ENCODE results near the gene CMIP.

The CMIP gene

DNA sequence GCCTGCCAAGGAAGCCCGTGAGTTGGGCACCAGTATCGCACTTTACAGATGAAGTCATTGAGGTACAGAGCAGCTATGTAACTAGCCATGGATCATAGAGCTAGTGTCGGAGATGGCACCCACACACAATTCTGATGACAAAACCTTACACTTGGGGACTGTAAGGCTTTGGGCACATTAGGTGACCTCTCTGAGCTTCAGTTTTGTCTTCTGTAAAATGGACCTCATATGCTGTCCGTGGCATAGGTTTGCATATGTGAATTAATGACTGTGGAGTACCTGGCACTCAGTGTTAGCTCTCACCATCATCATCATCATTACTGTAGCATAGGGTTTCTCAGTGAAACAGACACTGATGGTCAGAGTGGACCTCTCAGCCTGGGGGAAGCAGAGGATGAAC is 50.3 kb downstream of the CMIP start:
- Histone ChIP-seq H2BK5ac (ENCODE audit: low read depth, low read length, poor library complexity, severe bottlenecking) (no peak overlapping the region), H3K14ac (ENCODE audit: low read length in 2 of 2) (no peak overlapping the region), H3K18ac (ENCODE audit: low read depth in 1 of 2, low read length in 2 of 2) (no peak overlapping the region), H3K79me1 (replicated peaks; ENCODE audit: low read length, poor library complexity, severe bottlenecking) (peaks cover 68% of the 10 kb centered on the region), H3K4me1 (ENCODE audit: control insufficient read depth, insufficient read depth, low read depth, low read length) (peaks cover 26% of the 10 kb centered on the region), H2BK120ac (ENCODE audit: low read depth, low read length) (no peak overlapping the region), H3K27me3 (ENCODE audit: control insufficient read depth in 1 of 2, insufficient read depth in 1 of 2, low read length in 2 of 2) (no peaks in the 10 kb centered on the region), H3K4me3 (ENCODE audit: insufficient read depth in 1 of 2, low read depth in 1 of 2, low read length in 2 of 2) (no peak overlapping the region), H3K9ac (ENCODE audit: low read length) (no peak overlapping the region), H3K4me2 (ENCODE audit: low read length, poor library complexity, severe bottlenecking) (no peak overlapping the region), H3K23ac (ENCODE audit: low read length in 2 of 2) (no peak overlapping the region), H3K36me3 (ENCODE audit: control insufficient read depth in 1 of 2, insufficient read depth in 2 of 2, low read depth in 1 of 2, low read length in 2 of 2) (peaks cover 0 to 13% of the 10 kb centered on the region in 2 experiments), H2BK15ac (ENCODE audit: low read depth, poor library complexity, severe bottlenecking) (peak overlapping the region; percentile 2), H2AFZ (ENCODE audit: low read depth, low read length) (no peak overlapping the region), H2BK12ac (ENCODE audit: low read length in 2 of 2) (no peak overlapping the region), H3K27ac (ENCODE audit: low read length, poor library complexity, severe bottlenecking) (no peak overlapping the region), H4K91ac (ENCODE audit: low read length) (no peak overlapping the region), H3K9me3 (ENCODE audit: control insufficient read depth, low read length) (no peaks in the 10 kb centered on the region), H2AK5ac (ENCODE audit: low read length, severe bottlenecking) (no peak overlapping the region), H3K4ac (ENCODE audit: low read depth in 1 of 2, low read length in 2 of 2) (no peak overlapping the region), H4K8ac (ENCODE audit: low read length) (no peak overlapping the region)
- DNase-seq = no peak
- WGBS = 100% methylated on average over 3 of the region's 4 CpGs

DNA sequence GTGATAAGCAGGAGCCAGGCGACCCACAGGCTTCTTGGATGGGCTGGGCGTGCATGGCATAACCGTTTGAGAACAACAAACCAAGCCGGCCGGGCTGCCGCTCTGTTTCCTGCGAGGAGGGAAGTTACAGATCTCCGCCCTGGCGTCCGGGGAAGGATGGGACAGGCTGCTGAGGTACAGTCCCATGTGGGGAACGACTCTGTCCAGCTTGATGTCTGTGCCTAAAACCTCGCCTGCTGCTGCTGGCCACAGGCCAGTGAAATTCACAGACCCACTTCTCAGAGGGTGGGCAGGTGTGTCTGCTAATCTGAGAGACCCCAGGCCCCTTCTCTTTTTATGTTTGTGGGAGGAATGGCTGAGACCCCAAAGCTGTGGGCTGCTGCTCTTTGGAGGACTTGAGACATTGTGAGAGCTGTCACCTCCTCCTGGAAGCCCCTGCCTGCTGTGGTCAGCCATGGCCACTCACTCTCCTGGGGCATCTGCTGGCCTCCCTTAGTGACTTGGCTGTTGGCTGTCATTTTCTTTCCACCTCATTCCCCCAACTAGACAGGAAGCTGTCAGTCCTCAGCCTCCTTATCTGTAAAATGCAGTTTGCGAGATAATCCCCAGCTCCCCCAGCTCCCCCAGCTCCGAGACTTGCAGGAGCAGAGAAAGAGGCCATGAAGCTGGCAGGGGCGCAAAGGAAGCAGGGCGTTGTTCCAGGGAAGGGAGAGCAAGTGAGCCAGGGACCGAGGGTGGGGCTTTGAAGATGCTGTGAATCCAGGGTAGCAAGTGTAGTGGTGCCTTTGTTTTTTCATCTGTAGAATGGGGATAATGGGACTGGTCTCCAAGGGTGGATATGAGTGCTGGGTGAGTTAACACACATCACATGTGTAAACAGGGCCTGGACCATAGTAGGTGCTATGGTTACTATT is 51.0 kb downstream of the CMIP start:
- H2BK5ac ChIP-seq (ENCODE audit: low read depth, low read length, poor library complexity, severe bottlenecking) = no peak overlapping the region
- no peaks in the 10 kb centered on the region for H3K27me3 ChIP-seq (ENCODE audit: control insufficient read depth in 1 of 2, insufficient read depth in 1 of 2, low read length in 2 of 2)
- 89% methylated on average over 17 of the region's 17 CpGs for WGBS
- H3K4ac ChIP-seq (ENCODE audit: low read depth in 1 of 2, low read length in 2 of 2) = no peak overlapping the region
- H2AFZ ChIP-seq (ENCODE audit: low read depth, low read length) = no peak overlapping the region
- no peak overlapping the region for H3K4me2 ChIP-seq (ENCODE audit: low read length, poor library complexity, severe bottlenecking)
- H3K9ac ChIP-seq (ENCODE audit: low read length) = no peak overlapping the region
- H4K8ac ChIP-seq (ENCODE audit: low read length) = no peak overlapping the region
- no peak overlapping the region for H2BK12ac ChIP-seq (ENCODE audit: low read length in 2 of 2)
- peak overlapping the region; percentile 18 for H4K91ac ChIP-seq (ENCODE audit: low read length)
- no peak overlapping the region for H3K4me3 ChIP-seq (ENCODE audit: insufficient read depth in 1 of 2, low read depth in 1 of 2, low read length in 2 of 2)
- DNase-seq = no peak
- peaks cover 0 to 13% of the 10 kb centered on the region in 2 experiments for H3K36me3 ChIP-seq (ENCODE audit: control insufficient read depth in 1 of 2, insufficient read depth in 2 of 2, low read depth in 1 of 2, low read length in 2 of 2)
- no peak overlapping the region for H3K27ac ChIP-seq (ENCODE audit: low read length, poor library complexity, severe bottlenecking)
- H3K79me1 ChIP-seq (replicated peaks; ENCODE audit: low read length, poor library complexity, severe bottlenecking) = peaks cover 67% of the 10 kb centered on the region
- no peak overlapping the region for H2BK120ac ChIP-seq (ENCODE audit: low read depth, low read length)
- peak overlapping the region; percentile 2 for H2BK15ac ChIP-seq (ENCODE audit: low read depth, poor library complexity, severe bottlenecking)
- no peak overlapping the region for H2AK5ac ChIP-seq (ENCODE audit: low read length, severe bottlenecking)
- H3K4me1 ChIP-seq (ENCODE audit: control insufficient read depth, insufficient read depth, low read depth, low read length) = peaks cover 25% of the 10 kb centered on the region
- no peaks in the 10 kb centered on the region for H3K9me3 ChIP-seq (ENCODE audit: control insufficient read depth, low read length)
- H3K23ac ChIP-seq (ENCODE audit: low read length in 2 of 2) = peak overlapping the region in 1 of 2 experiments; percentile 34
- H3K18ac ChIP-seq (ENCODE audit: low read depth in 1 of 2, low read length in 2 of 2) = no peak overlapping the region
- no peak overlapping the region for H3K14ac ChIP-seq (ENCODE audit: low read length in 2 of 2)

DNA sequence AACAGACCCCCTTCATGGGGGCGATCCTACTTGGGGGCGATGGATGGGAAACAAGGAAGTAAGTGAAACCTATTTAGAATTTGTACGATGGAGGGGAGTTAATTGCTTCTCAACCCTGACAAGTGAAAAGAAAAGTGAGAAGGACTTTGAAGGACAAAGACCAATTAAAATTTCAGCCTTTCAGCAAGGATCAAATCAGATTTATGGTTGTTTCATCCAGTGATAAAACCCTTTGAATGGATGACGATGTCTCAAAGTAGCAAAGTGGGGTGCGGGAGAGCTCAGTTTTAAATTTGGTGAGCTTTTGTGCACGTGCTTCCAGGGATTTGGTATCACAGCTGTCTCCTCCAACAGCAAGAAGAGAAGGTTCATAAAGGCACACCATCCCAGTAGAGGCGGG is 51.7 kb downstream of the CMIP start:
- Histone ChIP-seq H2BK15ac (ENCODE audit: low read depth, poor library complexity, severe bottlenecking) (no peak overlapping the region), H3K27me3 (ENCODE audit: control insufficient read depth in 1 of 2, insufficient read depth in 1 of 2, low read length in 2 of 2) (no peaks in the 10 kb centered on the region), H3K4me3 (ENCODE audit: insufficient read depth in 1 of 2, low read depth in 1 of 2, low read length in 2 of 2) (no peak overlapping the region), H3K4me1 (ENCODE audit: control insufficient read depth, insufficient read depth, low read depth, low read length) (peaks cover 28% of the 10 kb centered on the region), H2AK5ac (ENCODE audit: low read length, severe bottlenecking) (no peak overlapping the region), H4K8ac (ENCODE audit: low read length) (no peak overlapping the region), H2BK12ac (ENCODE audit: low read length in 2 of 2) (no peak overlapping the region), H3K18ac (ENCODE audit: low read depth in 1 of 2, low read length in 2 of 2) (no peak overlapping the region), H3K36me3 (ENCODE audit: control insufficient read depth in 1 of 2, insufficient read depth in 2 of 2, low read depth in 1 of 2, low read length in 2 of 2) (peaks cover 0 to 13% of the 10 kb centered on the region in 2 experiments), H2AFZ (ENCODE audit: low read depth, low read length) (no peak overlapping the region), H3K14ac (ENCODE audit: low read length in 2 of 2) (no peak overlapping the region), H2BK120ac (ENCODE audit: low read depth, low read length) (no peak overlapping the region), H3K4me2 (ENCODE audit: low read length, poor library complexity, severe bottlenecking) (no peak overlapping the region), H2BK5ac (ENCODE audit: low read depth, low read length, poor library complexity, severe bottlenecking) (no peak overlapping the region), H3K9ac (ENCODE audit: low read length) (no peak overlapping the region), H3K4ac (ENCODE audit: low read depth in 1 of 2, low read length in 2 of 2) (no peak overlapping the region), H3K79me1 (replicated peaks; ENCODE audit: low read length, poor library complexity, severe bottlenecking) (peaks cover 65% of the 10 kb centered on the region), H4K91ac (ENCODE audit: low read length) (no peak overlapping the region), H3K23ac (ENCODE audit: low read length in 2 of 2) (no peak overlapping the region), H3K27ac (ENCODE audit: low read length, poor library complexity, severe bottlenecking) (no peak overlapping the region), H3K9me3 (ENCODE audit: control insufficient read depth, low read length) (no peaks in the 10 kb centered on the region)
- 98% methylated on average over 7 of the region's 7 CpGs for WGBS
- DNase-seq = no peak

DNA sequence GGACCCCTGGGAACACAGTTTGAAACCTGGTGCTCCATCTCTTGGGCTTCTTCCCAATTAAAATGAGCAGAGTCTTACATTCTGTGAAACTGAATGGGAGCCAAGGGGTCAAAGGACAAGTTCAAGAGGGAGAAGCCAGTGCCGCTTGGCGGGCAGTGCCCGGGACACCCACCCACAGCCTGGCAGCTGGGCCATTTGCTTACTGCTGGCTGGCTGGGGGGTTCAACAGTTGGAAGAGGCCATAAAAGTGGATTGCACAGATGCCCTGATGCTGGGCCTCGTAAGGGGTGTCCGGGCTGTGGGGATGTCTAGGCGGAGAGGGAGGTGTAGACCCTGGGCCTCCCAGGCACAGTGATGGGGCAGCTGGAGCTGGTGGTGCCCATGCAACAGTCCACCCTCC is 52.1 kb downstream of the CMIP start:
- no peak overlapping the region for H3K4me2 ChIP-seq (ENCODE audit: low read length, poor library complexity, severe bottlenecking)
- no peak overlapping the region for H2BK12ac ChIP-seq (ENCODE audit: low read length in 2 of 2)
- no peak overlapping the region for H3K4ac ChIP-seq (ENCODE audit: low read depth in 1 of 2, low read length in 2 of 2)
- DNase-seq = no peak
- peak overlapping the region; percentile 62 for H4K91ac ChIP-seq (ENCODE audit: low read length)
- peaks cover 65% of the 10 kb centered on the region for H3K79me1 ChIP-seq (replicated peaks; ENCODE audit: low read length, poor library complexity, severe bottlenecking)
- H3K9me3 ChIP-seq (ENCODE audit: control insufficient read depth, low read length) = no peaks in the 10 kb centered on the region
- no peak overlapping the region for H3K23ac ChIP-seq (ENCODE audit: low read length in 2 of 2)
- no peak overlapping the region for H4K8ac ChIP-seq (ENCODE audit: low read length)
- H3K18ac ChIP-seq (ENCODE audit: low read depth in 1 of 2, low read length in 2 of 2) = no peak overlapping the region
- H3K4me1 ChIP-seq (ENCODE audit: control insufficient read depth, insufficient read depth, low read depth, low read length) = peaks cover 29% of the 10 kb centered on the region
- H3K14ac ChIP-seq (ENCODE audit: low read length in 2 of 2) = no peak overlapping the region
- no peak overlapping the region for H3K4me3 ChIP-seq (ENCODE audit: insufficient read depth in 1 of 2, low read depth in 1 of 2, low read length in 2 of 2)
- H3K36me3 ChIP-seq (ENCODE audit: control insufficient read depth in 1 of 2, insufficient read depth in 2 of 2, low read depth in 1 of 2, low read length in 2 of 2) = peaks cover 0 to 13% of the 10 kb centered on the region in 2 experiments
- H3K27ac ChIP-seq (ENCODE audit: low read length, poor library complexity, severe bottlenecking) = no peak overlapping the region
- no peak overlapping the region for H2AK5ac ChIP-seq (ENCODE audit: low read length, severe bottlenecking)
- no peak overlapping the region for H2BK15ac ChIP-seq (ENCODE audit: low read depth, poor library complexity, severe bottlenecking)
- H2BK5ac ChIP-seq (ENCODE audit: low read depth, low read length, poor library complexity, severe bottlenecking) = no peak overlapping the region
- no peak overlapping the region for H2AFZ ChIP-seq (ENCODE audit: low read depth, low read length)
- H3K9ac ChIP-seq (ENCODE audit: low read length) = no peak overlapping the region
- WGBS = 83% methylated on average over 6 of the region's 6 CpGs
- H2BK120ac ChIP-seq (ENCODE audit: low read depth, low read length) = no peak overlapping the region
- no peaks in the 10 kb centered on the region for H3K27me3 ChIP-seq (ENCODE audit: control insufficient read depth in 1 of 2, insufficient read depth in 1 of 2, low read length in 2 of 2)
